Stimulated activated CD4-positive, alpha-beta T cell treated with anti-CD3 and anti-CD28 coated beads, Interleukin-15, amount 100 ng/mL, for 1 hour (primary cell): ENCODE results near the gene TTC32.
"Not testable (repeated sequence)": the region's sequence is repeated elsewhere in the genome, so short reads cannot be mapped to it uniquely, and the experiment has no call there.

Experiments used
- DNase-seq, 2 donors: peaks; one replicate each; pipeline ENCODE4 v3.0.0-alpha.2; 2020; ENCODE audit warnings: low read depth in 1 of 2, low spot score in 1 of 2

Gene TTC32

GRCh38 chr2:19899985-19900930 is 1.5 kb downstream of the TTC32 start:
- DNase-seq, result no peak

GRCh38 chr2:19898592-19899329 is 3.0 kb downstream of the TTC32 start:
- no peak for DNase-seq

- DNase-seq, result no peak
These were observed 4.0 kb downstream of the TTC32 start for GRCh38 chr2:19897623-19898245.

GRCh38 chr2:19895535-19895934 is 6.2 kb downstream of the TTC32 start:
- DNase-seq, result no peak

GRCh38 chr2:19894134-19894792 is 7.5 kb downstream of the TTC32 start:
- DNase-seq, result no peak

GRCh38 chr2:19893520-19894133 is 8.2 kb downstream of the TTC32 start:
- no peak for DNase-seq

GRCh38 chr2:19891971-19892370 is 9.8 kb downstream of the TTC32 start:
- DNase-seq, result not testable (repeated sequence)

- DNase-seq, result no peak
These were observed 11.7 kb downstream of the TTC32 start for GRCh38 chr2:19890104-19890503.

GRCh38 chr2:19888831-19889230 is 13.0 kb downstream of the TTC32 start:
- DNase-seq, result no peak

GRCh38 chr2:19887510-19887909 is 14.3 kb downstream of the TTC32 start:
- no peak for DNase-seq

GRCh38 chr2:19886261-19886660 is 15.5 kb downstream of the TTC32 start:
- no peak for DNase-seq

- DNase-seq, result no peak
These were observed 16.0 kb downstream of the TTC32 start for GRCh38 chr2:19885791-19886190.

- no peak for DNase-seq
These were observed 17.6 kb downstream of the TTC32 start for GRCh38 chr2:19883971-19884720.

GRCh38 chr2:19883486-19883885 is 18.3 kb downstream of the TTC32 start:
- no peak for DNase-seq

- DNase-seq, result no peak
These were observed 19.5 kb downstream of the TTC32 start for GRCh38 chr2:19882286-19882685.

- DNase-seq, result no peak
These were observed 19.9 kb downstream of the TTC32 start for GRCh38 chr2:19881908-19882265.

- DNase-seq, result no peak
These were observed 20.4 kb downstream of the TTC32 start for GRCh38 chr2:19881221-19881907.

- DNase-seq, result not testable (repeated sequence)
These were observed 21.6 kb downstream of the TTC32 start for GRCh38 chr2:19880191-19880590.

- no peak for DNase-seq
These were observed 22.7 kb downstream of the TTC32 start for GRCh38 chr2:19879120-19879519.
